T follicular helper cell (primary cell): ENCODE results near the gene TOMM22.

Experiments used
- DNase-seq: peaks from one replicate; pipeline ENCODE4 v3.0.0-alpha.2; 2020; ENCODE audit warnings: low read depth

Gene TOMM22

GRCh38 chr22:38715176-38715764, 33.5 kb downstream of the TOMM22 start:
- DNase-seq, result no peak

DNA sequence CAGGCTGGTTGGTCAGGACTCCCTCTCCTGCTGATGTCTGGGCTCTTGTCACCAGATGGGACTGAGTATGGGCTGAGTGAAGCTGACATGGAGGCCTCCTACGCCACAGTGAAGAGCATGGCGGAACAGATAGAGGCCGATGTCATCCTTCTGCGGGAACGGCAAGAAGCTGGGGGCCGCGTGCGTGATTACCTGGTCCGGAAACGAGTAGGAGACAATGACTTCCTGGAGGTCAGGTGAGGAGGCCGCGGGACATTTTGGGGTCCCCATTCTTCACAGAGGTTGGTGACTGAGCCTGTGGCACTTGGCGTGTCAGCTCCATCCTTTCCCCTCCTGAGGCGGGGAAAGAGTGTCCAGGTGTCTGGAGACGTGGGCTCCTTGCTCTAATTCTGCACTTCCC, 34.1 kb downstream of the TOMM22 start:
- no peak for DNase-seq

- DNase-seq, result no peak
Observed at GRCh38 chr22:38716271-38716670, 34.5 kb downstream of the TOMM22 start.

GRCh38 chr22:38716826-38717225, 35.1 kb downstream of the TOMM22 start:
- DNase-seq, result no peak

DNA sequence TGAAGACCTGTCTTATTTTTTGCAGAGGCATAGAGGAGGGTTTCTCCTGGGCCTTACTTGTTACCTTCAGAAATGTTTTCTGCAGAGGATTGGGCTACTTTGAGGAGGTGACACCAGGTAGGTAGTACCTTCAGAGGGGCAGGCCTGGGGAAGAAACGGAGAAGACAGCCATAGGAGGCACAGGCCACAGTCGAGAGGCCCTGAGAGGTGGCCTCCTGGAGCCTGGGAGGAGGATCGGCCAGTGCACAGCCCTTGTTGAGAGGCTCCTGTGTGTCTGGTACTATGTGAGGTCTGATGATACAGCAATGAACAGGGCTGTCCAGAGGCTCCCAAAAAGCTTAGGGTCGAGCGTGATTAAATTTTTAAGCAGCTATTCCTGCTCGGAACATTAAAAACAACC, 35.5 kb downstream of the TOMM22 start:
- DNase-seq, result no peak

DNA sequence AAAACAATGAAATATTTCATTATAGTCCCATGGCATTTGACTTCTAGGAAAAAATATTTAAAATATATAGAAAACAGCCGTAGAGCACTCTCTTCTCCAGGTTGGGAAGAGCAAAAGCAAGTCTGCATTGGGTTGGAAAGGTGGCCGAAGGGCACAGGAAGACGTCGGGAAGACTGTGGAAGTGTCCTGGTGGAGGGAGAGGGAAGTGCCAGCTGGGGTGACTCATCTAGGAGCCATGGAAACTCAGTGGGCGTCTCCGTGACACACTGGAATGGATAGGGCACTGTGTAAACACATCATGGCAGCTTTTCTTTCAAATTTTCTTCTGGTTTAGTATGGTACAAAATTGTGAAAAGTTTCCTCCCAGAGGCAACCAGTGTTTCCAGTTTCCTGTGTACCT, 36.7 kb downstream of the TOMM22 start:
- DNase-seq, result no peak

- DNase-seq, result no peak
Observed at GRCh38 chr22:38719196-38719595, 37.4 kb downstream of the TOMM22 start.

DNA sequence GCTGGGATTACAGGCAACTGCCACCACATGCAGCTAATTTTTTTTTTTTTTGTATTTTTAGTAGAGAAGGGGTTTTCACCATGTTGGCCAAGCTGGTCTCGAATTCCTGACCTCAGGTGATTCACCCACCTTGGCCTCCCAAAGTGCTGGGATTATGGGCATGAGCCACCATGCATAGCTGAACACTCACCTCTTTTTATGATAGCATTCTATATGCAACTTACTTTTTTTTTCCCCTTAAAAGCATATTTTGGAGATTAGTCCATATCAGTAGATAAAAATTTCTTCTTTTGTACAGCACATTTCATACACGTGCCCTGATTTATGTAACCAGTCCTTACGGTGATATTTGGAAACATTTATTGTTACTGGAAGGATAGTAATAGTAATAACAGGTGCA, 38.6 kb downstream of the TOMM22 start:
- DNase-seq, result no peak

GRCh38 chr22:38721551-38721950, 39.8 kb downstream of the TOMM22 start:
- DNase-seq, result no peak

GRCh38 chr22:38724176-38724575, 42.4 kb downstream of the TOMM22 start:
- no peak for DNase-seq

- DNase-seq, result peak; percentile 31
Observed at GRCh38 chr22:38724926-38725571, 43.3 kb downstream of the TOMM22 start.

DNA sequence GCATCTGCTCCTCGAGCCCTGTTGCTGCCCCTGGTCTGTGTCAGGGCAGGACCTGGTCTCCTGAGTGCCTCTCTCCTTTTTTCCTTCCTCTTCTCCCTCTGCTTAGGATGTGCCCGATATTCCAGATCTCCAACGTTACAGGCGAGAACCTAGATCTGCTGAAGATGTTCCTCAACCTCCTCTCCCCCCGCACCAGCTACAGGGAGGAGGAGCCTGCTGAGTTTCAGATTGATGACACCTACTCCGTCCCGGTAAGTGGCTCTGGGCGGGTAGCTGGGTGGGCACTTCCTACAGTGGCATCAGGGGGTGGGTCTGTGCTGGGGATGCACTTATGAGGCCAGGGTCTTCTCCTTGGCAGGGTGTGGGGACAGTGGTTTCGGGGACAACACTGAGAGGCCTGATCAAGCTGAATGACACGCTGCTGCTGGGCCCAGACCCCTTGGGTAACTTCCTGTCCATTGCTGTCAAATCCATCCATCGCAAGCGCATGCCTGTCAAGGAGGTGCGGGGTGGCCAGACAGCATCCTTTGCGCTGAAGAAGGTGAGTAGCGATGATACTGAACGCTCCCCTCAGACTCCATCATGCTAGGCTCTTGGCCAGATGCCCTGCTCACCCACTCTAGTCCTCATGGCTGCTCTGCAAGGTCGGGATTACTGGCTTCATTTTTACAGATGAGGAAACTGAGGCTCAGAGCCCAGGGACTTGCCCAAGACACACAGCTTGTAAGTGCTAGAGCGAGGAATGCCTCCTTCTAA, 44.3 kb downstream of the TOMM22 start:
- DNase-seq, result no peak

GRCh38 chr22:38727123-38727522, 45.4 kb downstream of the TOMM22 start:
- no peak for DNase-seq

DNA sequence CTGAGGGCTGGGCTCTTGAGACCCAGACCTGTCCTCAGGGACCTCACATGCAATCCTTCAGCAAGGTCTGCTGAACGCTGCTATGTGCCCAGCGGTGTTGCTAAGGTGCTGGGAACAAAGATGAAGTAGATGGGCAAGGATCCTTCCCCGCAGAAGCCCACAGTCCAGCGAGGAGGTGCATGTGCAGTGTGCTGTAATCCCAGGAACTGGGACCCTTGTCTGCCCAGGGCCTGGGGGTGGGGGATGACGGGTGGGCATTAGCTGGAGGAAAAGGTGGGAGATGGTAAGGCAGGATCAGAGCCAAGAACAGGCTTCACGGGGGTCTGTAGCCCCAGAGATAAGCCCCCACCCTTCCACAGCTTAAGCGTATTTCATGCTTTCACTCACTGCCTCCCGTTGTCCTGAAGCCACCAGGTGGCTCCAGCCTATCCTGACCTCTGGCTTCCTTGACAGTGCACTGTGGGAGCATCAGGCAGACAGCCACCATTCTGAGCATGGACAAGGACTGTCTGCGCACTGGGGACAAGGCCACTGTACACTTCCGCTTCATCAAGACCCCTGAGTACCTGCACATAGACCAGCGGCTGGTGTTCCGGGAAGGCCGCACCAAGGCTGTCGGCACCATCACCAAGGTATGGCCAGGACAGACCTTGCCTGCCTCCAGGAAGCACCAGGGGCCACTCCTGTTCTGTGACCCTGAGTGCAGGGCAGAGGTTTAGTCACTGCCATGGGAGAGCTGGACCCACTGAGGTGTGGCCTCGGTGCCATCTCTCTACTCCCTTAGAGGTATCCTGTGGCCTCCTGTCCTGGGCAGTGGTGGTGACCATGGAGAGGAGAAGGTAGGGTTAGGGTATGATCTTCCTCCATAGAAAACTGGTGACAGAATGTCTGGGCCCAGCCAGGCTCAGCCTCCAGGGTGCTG, 46.0 kb downstream of the TOMM22 start:
- DNase-seq, result no peak

DNA sequence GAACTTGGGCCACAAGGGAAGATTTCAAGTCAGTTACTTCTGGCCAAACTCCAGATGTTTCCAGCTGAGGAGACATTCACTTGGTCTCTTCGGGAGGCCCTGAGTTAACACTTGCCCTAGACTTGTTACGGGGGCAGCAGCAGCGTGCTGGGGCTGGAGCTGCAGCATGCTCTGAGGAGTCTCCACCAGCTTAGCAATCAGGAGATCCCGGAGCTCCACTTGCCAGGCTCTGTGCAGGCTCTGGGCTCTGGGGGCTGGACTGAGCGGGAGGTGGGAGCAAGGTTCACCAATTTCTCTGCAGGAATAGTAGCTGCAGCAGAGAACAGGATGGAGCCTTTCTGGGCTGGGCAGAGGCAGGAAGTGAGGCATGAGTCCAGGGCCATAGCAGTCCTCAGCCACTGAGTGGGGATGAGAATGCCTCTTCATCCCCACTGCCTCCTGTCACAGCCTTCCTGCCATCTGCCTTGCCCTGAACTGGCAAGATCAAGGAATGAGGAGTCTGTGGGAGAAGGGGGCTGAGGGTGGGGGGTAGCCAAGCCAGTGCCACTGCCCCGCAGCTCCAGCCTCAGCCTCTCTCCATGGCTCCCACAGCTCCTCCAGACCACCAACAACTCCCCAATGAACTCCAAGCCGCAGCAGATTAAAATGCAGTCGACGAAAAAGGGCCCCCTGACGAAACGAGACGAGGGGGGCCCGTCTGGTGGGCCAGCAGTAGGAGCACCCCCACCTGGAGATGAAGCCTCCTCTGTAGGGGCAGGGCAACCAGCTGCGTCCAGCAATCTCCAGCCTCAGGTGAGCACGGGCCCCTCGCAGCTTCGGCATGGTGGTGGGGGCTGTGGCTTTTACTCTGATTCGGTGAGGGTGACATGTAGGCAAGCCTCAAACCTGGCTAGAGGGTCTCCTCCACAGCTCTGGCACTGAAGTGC, 47.4 kb downstream of the TOMM22 start:
- DNase-seq, result no peak

DNA sequence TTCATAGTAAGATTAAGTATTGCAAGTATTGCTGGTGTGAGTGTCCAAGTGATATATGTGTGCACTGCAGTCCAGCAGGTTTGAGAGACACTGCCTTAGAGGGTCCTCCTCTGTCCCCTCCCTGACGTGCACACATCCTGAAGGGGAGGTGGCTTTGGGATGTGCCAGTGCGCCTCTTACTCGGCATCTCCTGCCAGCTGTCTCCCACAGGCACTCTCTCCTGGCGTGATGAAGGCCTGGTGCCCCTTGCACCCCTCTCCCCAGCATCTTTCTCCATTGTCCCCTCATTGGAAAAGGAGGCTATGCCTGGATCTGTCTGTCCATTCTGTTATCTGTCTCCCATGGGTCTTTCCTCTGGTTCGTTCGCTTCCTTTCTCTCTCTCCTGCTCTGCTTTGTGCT, 48.2 kb downstream of the TOMM22 start:
- no peak for DNase-seq

DNA sequence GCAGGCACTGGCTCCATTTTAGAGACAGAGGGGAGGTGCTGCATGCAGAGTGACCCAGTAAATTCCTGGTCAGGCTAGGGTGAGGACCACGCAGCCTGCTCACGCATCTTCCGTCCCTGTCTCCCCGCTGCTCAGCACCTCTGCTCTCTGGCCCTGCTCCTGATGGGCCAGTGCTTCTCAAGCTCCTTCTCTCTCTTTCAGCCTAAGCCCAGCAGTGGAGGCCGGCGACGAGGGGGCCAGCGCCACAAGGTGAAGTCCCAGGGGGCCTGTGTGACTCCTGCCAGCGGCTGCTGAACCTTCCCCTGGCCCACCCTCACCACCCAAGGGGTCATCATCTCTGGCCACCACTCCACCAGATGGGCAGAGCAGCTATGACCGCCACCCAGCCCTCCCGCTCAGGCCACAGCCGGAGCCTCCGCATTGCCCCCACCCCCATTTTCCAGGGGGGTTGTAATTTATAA, 48.7 kb downstream of the TOMM22 start:
- no peak for DNase-seq

DNA sequence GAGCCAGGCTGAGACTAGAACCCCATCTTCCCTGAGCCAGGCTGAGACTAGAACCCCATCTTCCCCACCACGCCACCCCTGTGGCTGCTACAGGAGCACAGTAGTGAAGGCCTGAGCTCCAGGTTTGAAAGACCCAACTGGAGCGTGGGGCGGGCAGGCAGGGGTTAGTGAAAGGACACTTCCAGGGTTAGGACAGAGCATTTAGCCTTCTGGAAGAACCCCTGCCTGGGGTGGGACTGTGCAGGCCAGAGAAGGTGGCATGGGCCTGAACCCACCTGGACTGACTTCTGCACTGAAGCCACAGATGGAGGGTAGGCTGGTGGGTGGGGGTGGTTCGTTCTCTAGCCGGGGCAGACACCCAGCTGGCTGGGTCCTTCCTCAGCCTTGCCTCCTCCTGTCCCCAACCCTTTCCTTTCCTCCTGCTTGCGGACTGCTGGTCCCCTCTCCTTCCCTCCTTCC, 50.0 kb downstream of the TOMM22 start:
- DNase-seq, result no peak

GRCh38 chr22:38732251-38732815, 50.6 kb downstream of the TOMM22 start:
- no peak for DNase-seq

GRCh38 chr22:38733329-38733723, 51.6 kb downstream of the TOMM22 start:
- DNase-seq, result peak; percentile 28
